ENCODE data around the gene SLAMF9.

DNA sequence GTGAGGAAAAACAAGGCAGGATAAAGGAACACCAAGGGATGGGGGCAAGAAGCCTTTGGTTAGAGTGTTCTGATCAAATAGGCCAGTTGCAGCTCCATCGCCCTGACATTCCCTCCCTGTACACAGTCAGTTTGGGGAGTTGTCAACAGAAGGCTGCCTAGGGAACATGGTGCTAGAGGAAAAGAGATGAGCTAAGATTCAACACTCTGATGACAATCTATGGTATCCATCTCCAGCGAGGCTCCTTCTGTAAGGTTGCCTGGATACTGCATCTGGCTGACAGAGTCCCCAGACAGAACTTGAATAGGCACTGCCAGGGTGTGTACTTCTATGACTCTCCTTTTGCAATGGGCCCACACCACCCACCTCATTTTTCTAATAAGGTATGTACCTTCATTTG is 11.2 kb upstream of the SLAMF9 start:
- no peak for TF ChIP-seq EZH2 (optimal IDR thresholded peaks at IDR 0.05; ENCODE audit: low read depth, low read length)
- TF ChIP-seq, protein P1, sequence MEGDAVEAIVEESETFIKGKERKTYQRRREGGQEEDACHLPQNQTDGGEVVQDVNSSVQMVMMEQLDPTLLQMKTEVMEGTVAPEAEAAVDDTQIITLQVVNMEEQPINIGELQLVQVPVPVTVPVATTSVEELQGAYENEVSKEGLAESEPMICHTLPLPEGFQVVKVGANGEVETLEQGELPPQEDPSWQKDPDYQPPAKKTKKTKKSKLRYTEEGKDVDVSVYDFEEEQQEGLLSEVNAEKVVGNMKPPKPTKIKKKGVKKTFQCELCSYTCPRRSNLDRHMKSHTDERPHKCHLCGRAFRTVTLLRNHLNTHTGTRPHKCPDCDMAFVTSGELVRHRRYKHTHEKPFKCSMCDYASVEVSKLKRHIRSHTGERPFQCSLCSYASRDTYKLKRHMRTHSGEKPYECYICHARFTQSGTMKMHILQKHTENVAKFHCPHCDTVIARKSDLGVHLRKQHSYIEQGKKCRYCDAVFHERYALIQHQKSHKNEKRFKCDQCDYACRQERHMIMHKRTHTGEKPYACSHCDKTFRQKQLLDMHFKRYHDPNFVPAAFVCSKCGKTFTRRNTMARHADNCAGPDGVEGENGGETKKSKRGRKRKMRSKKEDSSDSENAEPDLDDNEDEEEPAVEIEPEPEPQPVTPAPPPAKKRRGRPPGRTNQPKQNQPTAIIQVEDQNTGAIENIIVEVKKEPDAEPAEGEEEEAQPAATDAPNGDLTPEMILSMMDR (IDR thresholded peaks at IDR 0.05; ENCODE audit: low read length) = no peak

Measured in MM.1S (cell line).